Hematopoietic multipotent progenitor cell treated with erythropoietin and hydrocortisone succinate and interleukin-3 and kit ligand, for 4 days (in vitro differentiated cells): ENCODE data around the gene RNF5.
"Not testable (repeated sequence)": the region's sequence is repeated elsewhere in the genome, so short reads cannot be mapped to it uniquely, and the experiment has no call there.

Source experiments
- DNase-seq: peaks from one replicate; pipeline ENCODE4 v3.0.0-alpha.2; 2015

Gene RNF5

GRCh38 chr6:32211432-32211831 is 33.2 kb downstream of the RNF5 start:
- DNase-seq: not testable (repeated sequence)

DNA sequence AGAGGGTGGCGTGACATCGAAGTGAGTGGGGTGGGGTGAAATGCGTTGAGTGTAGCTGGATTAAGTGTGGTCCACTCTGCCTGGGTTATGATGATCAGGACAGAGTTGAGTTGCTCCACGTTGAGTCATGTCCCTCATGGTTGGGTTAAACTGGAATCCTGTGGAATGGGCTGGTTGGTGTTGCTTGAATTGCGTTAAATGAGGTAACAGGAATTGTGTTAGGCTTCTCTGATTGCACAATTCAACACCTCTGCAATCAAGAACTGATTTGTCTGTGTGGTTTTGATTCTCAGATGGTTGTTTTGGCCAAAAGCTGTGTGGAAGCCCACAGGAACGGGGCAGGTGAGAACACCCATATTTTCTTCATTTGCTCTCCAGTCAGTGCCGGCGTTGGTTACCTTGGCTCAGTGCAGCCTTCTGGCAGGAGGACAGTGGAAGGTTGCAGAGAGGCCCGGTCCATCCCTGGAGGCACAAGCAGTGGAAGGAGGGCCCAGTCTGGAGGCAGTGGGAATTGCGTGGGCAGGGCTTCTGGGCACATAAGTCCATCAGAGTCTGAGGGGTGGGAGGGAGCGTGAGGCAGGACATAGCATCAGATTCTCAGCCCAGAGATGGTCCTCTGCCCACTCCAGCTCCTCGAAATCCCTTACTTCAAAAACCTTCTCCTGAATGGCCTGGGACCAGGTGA is 34.0 kb downstream of the RNF5 start:
- DNase-seq: no peak

DNA sequence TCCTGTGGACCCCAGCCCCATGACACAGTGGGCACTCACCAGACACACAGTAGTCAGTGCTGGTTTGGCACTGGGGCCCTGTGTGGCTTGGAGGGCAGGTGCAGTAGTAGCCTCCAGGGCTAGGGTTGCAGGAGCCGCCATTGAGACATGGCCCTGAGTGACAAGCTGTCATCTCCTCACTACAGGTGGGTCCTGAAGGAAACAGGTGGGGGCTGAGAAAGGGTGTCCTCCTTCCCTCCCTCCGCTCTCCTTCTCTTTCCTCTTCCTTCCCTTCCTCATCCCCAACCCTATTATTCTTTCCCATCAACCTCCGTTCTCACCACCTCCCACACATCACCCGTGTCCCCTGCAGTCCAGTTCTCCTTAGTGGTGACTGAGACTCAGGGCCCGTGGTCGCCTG is 35.4 kb downstream of the RNF5 start:
- DNase-seq: no peak

- DNase-seq: peak; percentile 34
These were observed 35.9 kb downstream of the RNF5 start for GRCh38 chr6:32214126-32214525.

- no peak for DNase-seq
These were observed 37.4 kb downstream of the RNF5 start for GRCh38 chr6:32215617-32216016.

- DNase-seq: peak; percentile 34
These were observed 38.1 kb downstream of the RNF5 start for GRCh38 chr6:32216285-32216684.

- no peak for DNase-seq
These were observed 38.8 kb downstream of the RNF5 start for GRCh38 chr6:32216998-32217397.

DNA sequence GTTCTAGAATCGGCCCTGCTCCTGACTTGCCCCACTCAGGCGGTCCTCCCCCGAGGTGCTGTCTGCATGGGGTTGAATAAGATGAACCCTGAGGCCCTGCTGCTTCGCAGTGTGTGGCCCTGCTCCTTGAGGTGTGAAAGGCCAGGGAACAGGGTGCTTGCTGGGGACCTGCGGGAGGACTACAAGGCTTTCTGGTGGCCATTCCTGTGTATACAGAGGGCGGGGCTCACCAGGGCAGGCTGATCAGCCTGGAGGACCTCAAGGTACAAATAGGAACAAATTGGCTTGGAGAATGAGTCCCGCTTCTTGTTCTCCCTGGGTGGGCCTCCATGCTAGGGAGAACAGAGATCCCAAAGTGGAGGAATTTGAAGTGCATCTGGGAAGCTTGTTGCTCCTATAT is 40.0 kb downstream of the RNF5 start:
- DNase-seq: no peak

- DNase-seq: no peak
These were observed 41.8 kb downstream of the RNF5 start for GRCh38 chr6:32220021-32220420.

DNA sequence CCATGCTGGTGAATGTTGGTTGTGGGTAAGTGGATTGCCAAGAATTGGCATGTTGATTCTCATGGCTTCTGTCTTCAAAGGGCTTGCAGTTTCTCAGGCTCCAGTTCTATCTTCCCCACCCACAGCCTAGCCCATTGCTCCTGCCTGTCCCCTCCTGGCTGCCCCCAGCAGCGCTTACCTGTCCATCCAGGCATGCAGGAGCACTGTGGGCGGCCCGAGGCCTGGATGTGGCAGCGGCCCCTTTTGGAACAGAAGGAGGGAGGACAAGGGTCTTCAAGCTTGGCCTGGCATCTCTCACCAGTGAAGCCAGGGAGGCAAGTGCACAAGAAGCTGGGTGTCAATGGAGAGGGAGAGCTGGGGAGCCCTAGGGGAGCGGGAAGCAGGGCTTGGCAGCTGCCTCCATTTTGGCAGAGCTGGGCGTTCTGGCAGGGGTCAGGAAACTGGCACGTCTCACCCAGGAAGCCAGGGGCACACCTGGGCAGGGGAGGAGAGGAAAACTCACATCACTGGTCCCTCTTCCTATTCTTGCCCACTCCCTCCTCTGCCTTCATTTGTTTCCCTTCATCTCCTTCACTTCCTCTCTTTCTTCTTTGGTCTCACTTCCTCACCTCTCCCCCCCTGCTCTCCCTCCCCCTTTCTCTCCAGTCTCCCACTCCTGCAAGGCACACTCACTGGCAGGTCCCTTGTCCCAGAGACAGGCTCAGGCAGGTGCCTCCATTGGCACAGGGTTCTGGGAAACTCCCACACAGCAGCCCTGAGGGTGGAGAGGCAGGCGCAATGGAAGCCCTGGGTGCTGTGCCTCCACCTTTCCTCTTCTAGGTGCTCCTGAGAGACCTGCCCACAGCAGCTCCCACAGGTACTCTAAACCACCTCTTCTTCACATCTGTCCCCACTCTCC is 44.4 kb downstream of the RNF5 start:
- DNase-seq: no peak

- DNase-seq: no peak
These were observed 45.3 kb downstream of the RNF5 start, which contains the start of gene NOTCH4 for GRCh38 chr6:32223258-32224235. TSS of gene NOTCH4 (minus strand) at chr6:32224067. CDS start at chr6:32223928, 139 bp downstream.

- no peak for DNase-seq
These were observed 46.5 kb downstream of the RNF5 start for GRCh38 chr6:32224696-32225095.

- DNase-seq: no peak
These were observed 48.2 kb downstream of the RNF5 start for GRCh38 chr6:32226434-32226833.
